NCI-H1048 (cell line): ENCODE measurements around the gene CEP350.

Experiments used
- DNase-seq: peaks from one replicate; lab custom pipeline; 2025; lab: John Stamatoyannopoulos, UW

Gene CEP350, protein sequence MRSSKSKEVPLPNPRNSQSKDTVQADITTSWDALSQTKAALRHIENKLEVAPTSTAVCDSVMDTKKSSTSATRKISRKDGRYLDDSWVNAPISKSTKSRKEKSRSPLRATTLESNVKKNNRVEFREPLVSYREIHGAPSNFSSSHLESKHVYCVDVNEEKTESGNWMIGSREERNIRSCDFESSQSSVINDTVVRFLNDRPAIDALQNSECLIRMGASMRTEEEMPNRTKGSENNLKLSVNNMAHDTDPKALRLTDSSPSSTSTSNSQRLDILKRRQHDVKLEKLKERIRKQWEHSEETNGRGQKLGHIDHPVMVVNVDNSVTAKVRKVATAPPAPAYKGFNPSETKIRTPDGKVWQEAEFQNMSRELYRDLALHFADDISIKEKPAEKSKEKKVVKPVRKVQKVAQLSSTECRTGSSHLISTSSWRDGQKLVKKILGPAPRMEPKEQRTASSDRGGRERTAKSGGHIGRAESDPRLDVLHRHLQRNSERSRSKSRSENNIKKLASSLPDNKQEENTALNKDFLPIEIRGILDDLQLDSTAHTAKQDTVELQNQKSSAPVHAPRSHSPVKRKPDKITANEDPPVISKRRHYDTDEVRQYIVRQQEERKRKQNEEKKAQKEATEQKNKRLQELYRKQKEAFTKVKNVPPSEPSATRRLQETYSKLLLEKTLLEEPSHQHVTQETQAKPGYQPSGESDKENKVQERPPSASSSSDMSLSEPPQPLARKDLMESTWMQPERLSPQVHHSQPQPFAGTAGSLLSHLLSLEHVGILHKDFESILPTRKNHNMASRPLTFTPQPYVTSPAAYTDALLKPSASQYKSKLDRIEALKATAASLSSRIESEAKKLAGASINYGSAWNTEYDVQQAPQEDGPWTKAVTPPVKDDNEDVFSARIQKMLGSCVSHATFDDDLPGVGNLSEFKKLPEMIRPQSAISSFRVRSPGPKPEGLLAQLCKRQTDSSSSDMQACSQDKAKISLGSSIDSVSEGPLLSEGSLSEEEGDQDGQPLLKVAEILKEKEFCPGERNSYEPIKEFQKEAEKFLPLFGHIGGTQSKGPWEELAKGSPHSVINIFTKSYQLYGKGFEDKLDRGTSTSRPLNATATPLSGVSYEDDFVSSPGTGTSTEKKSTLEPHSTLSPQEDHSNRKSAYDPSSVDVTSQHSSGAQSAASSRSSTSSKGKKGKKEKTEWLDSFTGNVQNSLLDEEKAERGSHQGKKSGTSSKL (N-terminal part only)

DNA sequence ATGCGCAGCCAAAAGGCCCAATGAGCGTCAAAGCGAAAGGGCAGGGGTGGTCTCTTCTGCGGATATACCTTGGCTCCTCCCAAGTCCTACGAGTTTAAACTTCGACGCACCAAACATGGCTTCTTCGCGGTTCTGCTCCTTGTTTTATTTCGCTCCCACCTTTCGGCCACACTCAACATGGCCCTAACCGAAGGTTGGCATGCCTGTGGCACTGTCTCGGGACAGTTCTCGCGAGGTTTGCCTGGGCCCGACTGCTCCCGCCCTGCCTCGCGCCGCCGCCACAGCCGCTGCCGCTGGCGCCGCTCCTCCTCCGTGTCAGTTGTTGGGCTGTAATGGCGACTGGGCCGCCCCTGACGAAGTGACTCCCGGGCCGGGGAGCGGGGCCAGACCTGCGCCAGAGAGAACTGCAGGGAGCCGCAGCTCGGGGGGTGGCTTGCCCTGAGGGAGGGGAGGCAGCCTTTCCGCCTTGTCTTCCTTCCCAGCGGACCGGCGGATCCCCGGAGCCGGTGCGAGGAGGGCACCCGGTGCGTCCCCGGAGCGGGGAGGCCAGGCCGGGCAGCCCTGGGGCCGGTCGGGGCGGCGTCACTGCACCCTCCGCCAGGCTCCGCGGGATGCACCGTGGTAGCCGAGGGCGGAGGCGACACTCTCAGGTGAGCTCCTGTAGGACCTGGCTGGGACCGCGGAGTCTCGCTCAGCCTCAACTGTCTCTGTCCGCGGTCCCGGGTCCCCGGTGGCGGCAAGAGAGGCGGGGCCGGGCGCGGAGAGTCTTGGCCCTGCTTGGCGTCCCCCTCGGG is at the start of gene CEP350:
TSS of gene CEP350 (plus strand) at position 318 of the 794 bp plus-strand sequence. CDS start 31,372 bp downstream, outside the sequence.
- DNase-seq: peak; percentile 100

DNA sequence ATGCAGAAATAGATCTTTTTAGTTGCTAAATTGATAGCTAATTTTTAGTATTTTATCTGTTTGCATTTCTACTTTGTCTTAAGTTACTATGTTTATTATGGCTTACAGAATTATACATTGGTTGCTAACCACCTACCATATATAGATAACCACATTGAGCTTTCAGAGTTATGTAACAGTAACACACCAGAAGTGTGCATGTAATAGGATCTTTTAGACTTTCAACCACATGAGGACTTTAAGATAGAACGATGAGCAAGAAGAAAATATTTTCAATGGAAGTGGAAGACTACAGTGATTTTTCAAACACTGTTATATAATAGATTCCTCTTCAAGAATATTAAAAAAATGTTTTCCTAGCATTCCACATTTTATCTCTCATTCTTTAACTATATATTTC is 43.7 kb upstream of the CEP350 start:
- no peak for DNase-seq

DNA sequence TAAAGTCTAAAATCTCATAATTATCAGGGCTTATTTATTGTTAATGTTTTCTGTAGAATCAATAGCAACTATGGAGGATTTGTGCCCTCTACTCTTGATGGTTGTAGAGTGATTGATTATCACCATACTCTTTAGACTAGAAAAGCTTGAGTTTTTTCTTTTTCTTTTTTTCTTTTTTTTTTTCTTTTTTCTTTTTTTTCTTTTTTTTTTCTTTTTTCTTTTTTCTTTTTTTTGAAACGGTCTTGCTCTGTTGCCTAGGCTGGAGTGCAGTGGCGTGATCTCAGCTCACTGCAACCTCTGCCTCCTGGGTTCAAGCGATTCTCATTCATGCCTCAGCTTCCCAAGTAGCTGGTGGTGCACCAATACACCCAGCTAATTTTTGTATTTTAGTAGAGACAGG is 42.8 kb upstream of the CEP350 start:
- DNase-seq: no peak

DNA sequence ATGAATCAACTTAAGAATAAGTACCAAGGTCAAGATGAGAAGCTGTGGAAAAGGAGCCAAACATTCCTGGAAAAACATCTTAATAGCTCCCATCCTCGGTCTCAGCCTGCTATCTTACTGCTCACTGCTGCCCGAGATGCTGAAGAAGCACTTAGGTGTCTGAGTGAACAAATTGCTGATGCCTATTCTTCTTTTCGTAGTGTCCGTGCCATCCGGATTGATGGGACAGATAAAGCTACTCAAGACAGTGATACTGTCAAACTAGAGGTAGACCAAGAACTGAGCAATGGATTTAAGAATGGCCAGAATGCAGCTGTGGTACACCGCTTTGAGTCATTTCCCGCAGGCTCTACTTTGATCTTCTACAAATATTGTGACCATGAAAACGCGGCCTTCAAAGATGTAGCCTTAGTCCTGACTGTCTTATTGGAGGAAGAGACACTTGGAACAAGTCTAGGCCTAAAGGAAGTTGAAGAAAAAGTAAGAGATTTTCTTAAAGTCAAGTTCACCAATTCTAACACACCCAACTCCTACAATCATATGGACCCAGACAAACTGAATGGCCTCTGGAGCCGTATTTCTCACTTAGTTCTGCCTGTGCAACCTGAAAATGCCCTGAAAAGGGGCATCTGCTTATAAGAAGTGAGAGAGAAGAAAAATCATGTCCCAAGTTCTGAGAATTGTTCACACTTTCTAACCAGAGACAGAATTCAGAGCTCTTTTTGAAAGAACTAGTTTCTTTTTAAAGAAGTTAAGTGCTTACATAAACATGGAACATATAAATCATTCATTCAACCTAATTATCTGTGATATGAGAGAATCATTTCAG is 36.8 kb upstream of the CEP350 start:
- no peak for DNase-seq

DNA sequence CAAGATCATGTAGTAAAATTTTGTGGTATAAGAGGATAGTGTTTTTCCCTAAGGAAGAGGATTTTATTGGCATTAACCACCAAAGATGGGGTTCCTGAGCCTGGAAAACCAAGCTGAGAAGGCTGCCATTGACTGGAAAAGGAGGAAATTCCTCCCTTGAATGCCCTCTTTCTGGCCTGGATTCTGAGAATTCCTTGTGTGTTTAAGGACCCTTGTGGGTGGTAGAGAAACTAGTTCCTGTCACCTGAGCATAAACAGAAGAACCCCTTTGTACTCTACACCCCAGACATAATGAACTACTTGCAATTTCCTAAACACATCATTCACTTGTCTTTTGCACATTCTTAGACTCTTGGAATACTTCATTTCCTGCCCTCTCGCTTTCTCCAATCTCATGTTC is 33.1 kb upstream of the CEP350 start:
- no peak for DNase-seq

DNA sequence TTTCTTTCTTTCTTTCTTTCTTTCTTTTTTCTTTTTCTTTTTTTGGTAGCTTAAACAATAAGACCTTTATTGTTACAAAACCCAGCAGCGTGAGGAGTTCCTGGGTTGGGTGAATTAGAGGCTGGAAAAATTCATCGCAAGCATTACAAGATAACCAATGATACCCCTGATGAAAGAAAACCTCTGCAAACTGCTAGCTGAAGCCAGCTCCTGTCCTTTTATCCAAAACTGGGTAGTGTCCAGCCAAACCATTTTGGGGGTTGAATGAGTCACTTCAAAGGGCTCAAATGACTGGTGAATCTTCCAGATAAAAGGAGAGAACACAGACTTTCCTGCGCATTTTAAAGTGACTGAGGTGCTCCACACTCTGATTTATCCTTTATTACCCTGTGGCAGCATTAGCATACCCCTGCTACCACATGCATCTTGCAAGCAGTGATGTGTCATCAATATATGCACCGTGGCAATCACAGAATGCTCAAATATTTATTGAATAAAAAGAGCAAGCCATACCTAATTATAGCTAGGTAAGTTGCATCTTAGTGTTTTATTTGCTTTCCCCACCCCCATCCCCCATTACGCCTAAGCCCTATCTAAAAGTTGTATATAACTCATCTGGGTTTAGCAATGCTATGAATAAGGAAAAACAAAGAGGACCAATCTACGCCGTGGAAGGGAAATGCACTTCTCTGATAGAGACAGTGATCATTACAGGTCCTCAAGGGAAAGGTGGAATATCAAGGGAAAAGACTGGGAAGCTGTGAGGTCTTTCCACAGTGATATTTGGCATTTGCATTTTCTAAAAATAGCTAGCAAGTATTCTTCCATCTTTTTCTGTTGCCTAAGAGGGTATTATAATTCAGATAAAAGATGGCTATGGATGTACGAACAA is 32.4 kb upstream of the CEP350 start:
- DNase-seq: no peak

DNA sequence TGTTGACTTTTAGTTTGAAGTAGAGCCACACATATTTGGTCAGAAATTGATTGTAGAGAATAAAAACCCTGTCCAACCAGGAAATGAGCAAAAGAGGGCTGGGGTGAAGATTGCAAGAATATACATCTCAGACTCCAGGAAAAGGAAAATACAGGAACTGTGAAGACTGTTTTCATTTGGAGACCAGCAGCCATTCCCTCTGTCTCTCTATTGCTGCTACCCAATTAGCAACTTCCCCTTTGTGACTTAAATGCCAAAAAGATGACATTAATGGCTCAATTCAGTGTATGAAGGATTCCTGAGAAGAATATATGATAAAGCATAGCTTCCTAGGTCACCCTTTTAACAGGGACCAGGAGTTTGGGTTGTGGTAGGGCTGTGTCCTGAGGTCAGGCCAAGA is 31.6 kb upstream of the CEP350 start:
- DNase-seq: no peak

DNA sequence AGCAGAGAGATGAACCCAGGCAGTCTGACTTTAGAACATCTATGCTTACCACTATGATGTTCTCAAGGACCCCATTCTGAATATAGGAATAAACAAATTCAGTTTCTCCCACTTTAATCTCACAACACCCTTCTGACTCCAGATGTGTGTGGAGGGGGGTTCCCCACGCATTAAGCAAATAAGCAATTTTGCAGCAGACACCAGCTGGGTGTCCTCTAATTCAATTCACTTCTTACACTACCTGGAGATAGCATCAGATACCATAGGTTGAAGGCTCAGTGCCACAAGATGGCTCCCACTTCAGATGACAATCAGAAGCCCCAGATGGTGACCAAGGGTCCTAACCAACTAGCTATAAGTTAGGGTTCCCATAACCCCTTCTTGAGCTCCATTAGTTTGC is 30.3 kb upstream of the CEP350 start:
- no peak for DNase-seq

DNA sequence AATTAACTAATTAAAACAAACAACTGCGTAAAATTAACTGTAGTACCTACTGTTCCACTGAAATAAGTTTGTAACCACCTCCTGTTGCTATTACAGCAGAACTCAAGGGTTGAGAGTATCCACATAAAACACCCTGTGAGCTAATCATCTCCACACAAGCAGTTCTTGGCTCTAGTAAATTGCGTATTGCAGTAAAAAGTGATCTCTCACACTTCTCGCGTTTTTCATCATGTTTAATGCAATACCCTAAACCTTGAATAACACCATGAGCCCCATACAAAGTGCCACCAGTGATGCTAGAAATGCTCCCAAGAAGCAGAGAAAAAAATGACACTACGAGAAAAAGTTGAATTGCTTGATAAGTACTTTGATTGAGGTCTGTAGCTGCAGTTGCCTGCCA is 29.3 kb upstream of the CEP350 start:
- no peak for DNase-seq

DNA sequence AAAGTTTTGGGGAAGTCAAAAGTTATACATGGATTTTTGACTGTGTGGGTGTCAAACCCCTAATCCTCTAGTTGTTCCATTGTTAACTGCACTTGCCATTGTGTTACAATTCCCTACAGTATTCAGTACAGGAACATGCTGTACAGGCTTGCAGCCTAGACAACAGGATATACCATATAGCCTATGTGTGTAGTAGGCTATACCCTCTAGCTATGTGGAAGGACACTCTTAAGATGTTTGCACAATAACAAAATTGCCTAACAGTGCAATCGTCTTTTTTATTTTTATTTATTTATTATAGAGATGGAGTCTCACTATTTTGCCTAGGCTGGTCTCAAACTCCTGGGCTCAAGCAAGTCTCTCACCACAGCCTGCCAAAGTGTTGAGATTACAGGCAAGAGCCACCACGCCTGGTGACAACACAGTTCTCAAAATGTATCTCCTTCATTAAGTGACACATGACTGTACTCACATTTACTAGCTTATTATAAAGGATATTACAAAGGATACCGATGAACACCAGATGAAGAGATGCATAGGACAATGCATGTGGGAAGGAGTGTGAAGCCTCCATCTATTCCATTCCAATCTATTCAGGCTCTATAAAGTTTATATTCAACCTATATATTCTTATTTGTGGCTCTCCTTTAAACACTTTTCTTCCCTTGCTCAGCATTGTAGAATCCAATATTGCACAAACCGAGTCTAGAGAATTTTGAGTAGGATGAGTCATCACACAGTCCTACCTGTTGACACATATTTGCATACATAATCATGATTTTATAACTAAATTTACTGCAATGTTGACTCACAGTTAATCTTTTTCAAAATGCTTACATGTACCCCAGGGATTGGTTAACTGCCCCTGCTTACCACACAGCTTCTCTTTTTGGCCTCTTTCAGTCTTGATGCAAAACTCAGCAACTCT is 28.4 kb upstream of the CEP350 start:
- DNase-seq: peak; percentile 70

DNA sequence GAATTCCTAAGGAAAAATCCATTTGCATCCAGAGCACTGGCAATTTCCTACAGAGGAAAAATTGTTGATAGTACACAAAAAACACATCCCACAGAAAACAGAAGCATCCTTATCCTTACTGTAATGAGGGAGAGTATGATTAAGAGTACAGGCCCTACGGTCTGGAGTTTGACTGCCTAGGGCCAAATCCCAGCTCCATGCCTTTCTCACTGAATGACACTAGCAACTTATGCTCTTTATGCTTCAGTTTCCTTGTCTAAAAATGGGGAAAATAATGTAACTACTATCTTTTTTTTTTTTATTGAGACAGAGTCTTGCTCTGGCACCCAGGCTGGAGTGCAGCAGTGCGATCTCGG is 27.8 kb upstream of the CEP350 start:
- no peak for DNase-seq

DNA sequence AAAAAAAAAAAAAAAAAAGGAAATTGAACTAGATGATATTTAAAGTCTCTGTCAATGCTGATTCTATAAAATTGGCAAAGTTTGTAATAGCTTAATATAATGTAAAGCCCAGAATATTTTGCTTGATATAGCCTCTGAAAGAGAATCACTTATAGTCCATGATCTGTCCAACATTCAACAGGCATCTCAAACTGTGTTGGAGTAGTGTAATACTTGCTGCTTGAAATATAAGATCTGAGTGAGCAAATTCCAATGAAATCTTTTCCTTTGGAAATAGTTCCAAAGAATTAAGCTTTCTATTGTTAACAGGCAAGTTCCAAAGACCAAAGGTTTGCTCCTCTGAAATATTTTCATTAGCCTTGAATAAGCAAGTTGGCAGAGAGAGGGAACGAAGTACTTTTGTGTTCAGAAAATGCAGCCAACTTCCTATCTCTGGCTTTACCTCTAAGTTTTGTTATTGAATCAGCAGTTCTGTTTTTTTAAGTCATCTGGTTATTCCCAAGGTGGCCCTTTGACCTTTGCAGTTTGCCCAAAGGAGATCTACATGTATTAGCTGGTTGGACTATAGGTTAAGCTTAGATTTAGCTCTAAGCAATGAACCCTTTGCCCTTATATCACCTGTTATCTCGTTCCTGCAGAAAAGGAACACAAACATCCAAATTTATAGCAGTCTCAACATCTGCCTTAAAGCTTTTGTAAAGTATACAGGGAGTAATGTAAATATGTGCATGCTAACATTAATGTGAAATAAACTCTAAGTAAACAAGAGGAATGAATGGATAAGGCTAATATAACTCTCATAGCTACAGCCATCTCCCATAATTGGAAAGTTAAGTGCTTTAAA is 24.4 kb upstream of the CEP350 start:
- no peak for DNase-seq

DNA sequence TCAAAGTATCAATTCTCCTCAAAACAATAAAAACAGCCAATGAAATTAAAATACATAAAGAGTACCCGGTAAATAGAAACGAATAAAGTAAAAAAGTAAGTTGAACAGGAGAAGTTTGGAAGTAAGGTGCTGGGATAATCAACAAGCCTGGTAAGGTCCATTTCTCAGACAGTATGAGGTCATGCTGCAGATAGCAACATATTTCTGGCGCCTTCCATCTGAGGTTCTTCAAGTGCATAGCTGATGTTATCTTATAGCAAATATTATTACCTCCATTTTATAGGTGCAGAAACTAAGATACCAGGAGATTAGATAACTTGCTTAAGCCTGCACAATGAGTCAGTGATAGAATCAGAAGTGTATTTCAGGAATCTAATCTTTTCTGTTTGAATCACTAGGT is 23.7 kb upstream of the CEP350 start:
- DNase-seq: no peak

DNA sequence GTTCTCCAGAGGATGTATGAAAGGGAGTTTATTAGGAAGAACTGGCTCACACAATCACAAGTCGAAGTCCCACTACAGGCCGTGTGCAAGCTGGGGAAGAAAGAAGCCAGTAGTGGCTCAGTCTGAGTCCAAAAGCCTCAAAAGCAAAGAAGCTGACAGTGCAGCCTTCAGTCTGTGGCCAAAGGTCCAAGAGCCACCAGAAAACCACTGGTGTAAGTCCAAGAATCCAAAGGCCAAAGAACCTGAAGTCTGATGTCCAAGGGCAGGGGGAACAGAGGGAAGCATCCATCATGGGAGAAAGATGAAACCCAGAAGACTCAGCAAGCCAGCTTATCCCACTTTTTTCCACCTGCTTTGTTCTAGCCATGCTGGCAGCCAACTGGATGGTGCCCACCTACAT is 21.4 kb upstream of the CEP350 start:
- no peak for DNase-seq

DNA sequence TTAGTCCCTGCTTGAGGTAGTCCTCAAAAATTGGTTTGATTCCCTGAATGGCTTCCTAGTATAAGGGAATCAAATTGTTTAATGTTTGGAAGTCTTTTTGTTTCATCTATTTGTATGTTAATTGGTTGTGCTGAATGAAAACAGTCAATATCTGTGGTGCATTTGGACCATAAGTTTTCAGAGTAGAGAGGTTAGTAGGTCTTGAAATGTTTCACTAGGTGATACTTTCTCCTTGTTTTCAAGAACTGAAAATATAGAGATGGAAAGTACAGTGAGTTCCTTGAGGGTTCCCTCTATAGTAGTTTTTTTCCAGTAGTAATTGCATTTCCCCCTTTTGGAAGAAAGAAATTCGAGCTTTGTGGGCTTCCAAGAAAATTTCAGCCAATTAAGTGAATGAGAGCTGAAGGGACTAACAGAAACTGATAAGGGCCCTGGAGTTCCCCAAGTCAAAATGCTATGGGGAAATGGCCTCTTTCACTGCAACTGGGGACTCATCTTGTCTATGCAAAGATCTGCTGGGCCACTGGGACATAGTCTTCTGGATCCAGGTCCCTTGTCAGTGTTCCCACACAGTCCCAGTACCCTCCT is 18.6 kb upstream of the CEP350 start:
- no peak for DNase-seq

DNA sequence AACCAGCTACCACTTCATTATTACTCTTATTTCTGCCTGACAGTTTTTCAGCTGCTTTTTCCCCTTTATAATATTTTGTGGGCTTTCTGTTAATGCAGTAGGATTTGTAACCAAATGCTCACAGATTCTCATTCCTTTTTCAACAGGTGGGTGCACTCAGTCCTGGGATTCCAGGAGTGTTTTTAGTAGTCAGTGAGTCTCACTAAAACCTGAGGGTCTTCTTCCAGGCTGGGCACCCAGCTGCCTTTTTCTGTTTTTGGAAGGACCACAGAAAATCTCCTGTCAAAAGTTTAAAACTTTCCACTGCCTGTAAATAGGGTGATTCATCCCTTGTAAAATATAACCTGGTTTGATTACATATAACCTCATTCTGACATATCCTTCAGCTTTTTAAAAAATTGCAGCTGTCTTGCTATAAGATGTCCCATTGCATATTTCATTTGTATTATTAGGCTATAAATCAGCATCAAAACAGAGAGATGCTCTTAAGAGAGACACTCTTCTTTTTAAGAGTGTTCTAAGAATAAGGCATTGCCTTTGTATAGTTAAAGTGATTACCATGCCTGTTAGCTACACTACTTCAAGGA is 16.8 kb upstream of the CEP350 start:
- no peak for DNase-seq

DNA sequence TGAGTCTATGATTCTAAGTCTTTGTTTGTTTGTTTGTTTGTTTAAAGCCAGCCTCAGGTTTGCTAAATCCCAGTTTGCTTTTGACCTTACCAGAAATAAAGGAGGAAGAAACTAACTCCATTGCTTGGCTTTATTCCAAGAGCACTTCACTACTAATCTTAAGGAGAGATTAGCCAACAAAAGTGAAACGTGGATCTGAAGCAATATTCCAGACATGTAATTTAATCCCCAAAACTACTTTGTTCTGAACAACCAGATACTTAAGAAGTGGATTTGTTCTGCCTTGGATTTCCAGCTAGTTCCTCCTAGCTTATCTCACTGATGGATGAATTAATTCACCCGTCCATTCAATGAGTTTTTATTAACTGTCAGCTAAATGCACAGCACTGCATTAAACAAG is 15.9 kb upstream of the CEP350 start:
- no peak for DNase-seq
